ENCODE results near the gene ITGAV.

ITGAV gene

DNA sequence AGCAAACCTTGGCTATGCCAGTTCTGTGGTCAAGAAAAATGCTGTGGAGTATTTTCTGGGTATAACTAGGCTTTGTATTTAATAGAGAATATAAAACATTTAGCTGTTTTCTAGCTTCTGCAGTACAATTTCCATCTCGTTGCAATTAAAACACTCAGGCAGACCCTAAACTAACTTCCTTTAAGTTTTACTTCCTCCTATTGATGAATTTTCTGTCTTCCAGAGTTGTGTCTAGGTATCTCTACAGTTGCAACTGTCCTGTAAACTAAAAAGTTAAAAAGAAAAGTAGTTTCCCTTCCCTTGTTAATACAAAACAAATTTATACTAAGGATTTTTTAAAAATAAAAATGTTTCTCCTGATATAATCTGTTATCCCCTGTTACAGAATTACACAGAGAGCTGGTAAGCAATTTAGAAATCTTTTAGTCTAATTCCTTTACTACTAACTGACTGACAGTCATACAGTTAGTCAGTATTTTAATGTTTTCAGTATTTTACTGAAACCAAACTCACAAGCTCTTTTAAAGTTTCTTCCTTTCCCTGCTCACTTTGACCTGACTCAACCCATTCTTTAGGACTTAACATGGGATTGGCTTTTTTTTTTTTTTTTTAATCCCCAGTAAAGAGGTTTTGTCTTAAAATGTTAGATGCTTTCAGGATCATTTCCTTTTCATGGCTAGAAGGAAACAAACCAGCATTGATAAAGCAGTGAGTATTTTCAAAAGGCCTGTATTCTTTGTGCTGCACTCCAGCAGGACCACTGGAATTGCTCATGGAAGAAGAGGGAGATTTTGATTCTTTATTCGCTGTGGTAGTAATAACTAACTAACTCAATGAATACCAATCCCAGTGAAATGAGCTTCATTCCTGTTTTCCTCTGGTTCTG lies 22.9 kb downstream of the ITGAV start:
- DNase-seq (ENCODE audit: low spot score) = no peak

GRCh38 chr2:186614373-186614772 lies 24.5 kb downstream of the ITGAV start:
- no peak for DNase-seq (ENCODE audit: low spot score)

GRCh38 chr2:186617148-186617547 lies 27.3 kb downstream of the ITGAV start:
- DNase-seq (ENCODE audit: low spot score) = no peak

DNA sequence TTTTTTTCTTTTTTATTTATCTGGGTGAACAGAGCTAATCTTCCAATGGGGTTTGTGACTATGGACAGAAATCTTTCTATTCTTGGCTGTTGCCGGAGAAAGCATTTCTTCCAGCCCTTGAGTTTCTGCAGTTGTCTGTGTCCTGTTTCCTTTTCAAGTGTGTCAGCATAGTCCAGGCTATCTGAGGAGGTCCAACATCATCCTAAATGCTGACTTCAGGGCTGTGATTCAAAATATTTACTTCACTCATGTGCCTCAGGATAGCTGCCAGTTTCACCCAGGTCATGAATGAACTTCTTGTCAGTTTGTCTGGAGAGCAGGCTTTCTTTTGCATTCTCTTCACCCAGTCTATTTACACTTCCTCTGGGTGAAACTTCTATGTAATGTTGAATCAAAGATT lies 27.9 kb downstream of the ITGAV start:
- no peak for DNase-seq (ENCODE audit: low spot score)

- no peak for DNase-seq (ENCODE audit: low spot score)
Measured at GRCh38 chr2:186618696-186619095, 28.8 kb downstream of the ITGAV start.

DNA sequence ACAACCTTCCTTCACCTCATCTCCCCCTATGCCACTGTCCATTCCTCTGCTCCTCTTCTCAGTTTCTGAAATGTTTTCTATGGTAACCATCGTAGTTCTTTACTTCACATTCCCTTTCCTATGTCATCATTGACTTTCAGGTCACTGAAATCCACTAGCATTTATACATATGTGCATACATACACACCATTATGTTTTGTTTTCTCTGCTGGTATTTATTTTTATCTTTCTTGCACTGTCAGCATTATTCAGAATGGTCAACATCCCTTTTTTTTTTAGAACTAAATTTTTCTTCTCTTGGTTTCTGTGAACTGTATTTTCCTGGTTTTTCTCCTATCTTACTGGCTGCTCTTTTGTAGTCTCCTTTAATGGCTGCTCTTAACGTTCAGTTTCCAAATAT lies 33.2 kb downstream of the ITGAV start:
- DNase-seq (ENCODE audit: low spot score) = no peak

DNA sequence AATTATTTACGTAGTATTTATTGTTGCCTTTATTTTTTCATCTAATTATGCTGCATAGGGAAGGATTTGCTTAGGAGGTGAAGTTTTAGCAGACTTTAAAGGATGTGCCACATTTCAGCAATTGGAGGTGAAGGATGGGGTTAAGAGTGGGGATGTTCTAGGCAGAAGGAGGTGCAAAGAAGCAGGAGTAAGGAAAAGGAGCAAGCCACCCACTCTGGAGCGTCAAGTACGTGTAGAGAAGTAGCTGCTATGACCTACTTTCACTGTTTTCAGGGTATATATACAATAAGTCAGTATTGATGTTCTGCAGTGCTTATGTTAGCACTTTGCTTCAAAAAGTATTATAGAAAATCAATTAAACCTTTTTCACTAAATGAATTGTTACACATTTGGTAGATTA lies 34.4 kb downstream of the ITGAV start:
- DNase-seq (ENCODE audit: low spot score) = no peak

- DNase-seq (ENCODE audit: low spot score) = no peak
Measured at GRCh38 chr2:186629250-186629996, 39.6 kb downstream of the ITGAV start.

DNA sequence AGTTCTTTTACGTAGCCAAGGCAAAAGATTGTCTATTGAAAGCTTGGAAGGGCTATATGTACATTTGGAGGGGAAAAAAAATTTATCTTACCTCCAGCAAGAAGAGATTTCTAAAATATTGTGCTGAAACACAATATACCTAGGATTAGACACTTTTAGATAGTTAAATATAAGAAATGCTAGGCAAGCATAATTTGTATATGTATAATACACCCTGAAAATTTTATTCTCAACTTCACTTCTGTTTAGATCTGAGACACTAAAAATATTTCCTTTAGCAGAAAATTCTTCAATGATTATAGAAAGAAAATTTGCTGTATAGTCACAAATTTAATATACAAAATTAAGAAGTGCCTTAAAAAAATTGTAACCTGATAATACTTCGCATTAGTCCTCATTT lies 42.6 kb downstream of the ITGAV start:
- DNase-seq (ENCODE audit: low spot score) = no peak

GRCh38 chr2:186634701-186635100 lies 44.8 kb downstream of the ITGAV start:
- DNase-seq (ENCODE audit: low spot score) = no peak

- no peak for DNase-seq (ENCODE audit: low spot score)
Measured at GRCh38 chr2:186636800-186637496, 47.1 kb downstream of the ITGAV start.

GRCh38 chr2:186637497-186637800 lies 47.6 kb downstream of the ITGAV start:
- DNase-seq (ENCODE audit: low spot score) = no peak

DNA sequence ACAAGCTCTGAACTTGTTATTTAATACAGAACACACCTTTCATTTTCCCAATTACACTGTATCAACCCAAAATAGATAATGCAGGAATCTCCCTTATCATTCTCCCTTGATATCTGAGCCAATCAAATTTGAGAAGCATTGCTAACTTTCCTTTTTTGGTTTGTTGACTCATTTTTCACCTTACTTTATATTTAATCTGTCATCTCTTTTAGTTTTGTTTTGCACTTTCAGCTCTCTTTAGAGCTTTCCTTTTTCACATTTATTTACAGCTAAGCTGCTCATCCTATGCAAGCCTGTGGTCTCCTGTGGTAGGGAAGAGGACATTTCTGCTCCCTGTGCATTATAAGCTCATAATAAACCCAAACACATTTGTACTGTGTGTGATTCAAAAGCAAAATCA lies 50.1 kb downstream of the ITGAV start:
- no peak for DNase-seq (ENCODE audit: low spot score)

DNA sequence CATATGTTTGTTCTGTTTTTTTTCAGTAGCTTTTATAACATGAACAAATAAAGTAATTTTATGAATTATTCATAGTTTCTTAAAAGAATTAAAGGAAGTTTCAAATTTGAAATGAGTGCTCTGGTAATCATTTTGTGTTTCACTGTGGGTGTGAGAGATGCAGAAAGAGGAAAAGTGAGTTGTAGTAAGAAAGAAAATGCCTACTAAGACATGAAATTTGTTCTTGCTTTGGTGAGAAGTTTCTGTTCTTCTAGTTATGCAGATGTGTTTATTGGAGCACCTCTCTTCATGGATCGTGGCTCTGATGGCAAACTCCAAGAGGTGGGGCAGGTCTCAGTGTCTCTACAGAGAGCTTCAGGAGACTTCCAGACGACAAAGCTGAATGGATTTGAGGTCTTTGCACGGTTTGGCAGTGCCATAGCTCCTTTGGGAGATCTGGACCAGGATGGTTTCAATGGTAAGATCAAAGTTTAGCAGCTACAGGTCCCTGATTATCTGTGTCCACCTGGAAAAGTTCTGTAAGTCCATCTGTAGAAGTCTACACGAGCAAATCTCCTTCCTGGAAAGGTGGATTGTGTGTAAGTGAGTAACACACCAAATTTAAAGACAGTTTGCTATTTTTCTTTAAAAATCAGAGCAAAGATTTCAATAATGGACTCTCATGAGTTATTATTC lies 51.4 kb downstream of the ITGAV start:
- DNase-seq (ENCODE audit: low spot score) = no peak

GRCh38 chr2:186641807-186642321 lies 52.0 kb downstream of the ITGAV start:
- DNase-seq (ENCODE audit: low spot score) = peak; percentile 8

- no peak for DNase-seq (ENCODE audit: low spot score)
Measured at GRCh38 chr2:186644791-186645190, 54.9 kb downstream of the ITGAV start.

DNA sequence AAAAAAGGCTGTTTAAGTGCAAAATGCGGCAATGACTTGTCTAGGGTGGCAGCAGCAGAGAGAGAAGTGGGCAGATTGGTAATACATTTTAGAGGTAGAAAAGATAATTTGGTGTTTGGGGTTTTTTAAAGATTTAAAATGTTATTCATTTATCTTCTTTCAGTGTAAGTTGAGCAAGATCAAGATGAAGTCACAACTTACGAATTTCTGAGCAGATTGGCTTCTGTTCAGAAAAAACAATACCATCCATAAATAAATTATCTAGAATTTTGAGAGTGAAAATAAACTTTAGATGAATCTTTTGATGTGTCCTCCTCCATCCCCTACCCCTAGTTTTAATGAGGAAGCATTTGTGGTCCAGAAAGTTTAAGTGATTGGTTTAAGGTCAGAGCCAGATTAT lies 56.1 kb downstream of the ITGAV start:
- no peak for DNase-seq (ENCODE audit: low spot score)

GRCh38 chr2:186648130-186648529 lies 58.3 kb downstream of the ITGAV start:
- DNase-seq (ENCODE audit: low spot score) = no peak

DNA sequence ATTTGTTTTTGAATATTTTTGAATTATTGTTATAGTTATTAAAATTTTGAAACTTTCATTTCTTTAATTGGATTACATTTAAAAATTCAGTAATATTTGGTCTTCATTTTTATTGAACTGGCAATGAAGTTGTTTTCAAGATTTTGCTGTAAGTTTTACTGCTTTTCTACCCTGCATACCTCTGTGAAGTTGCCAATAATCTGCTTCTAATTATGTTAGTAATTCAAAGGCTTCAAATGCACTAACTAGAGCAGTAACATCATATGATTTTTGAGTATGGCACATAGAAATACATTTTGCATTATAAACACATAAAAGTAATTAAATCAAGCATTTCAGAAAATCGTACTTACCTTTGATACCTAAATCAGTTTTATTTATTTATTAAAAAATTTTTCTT lies 63.7 kb downstream of the ITGAV start:
- DNase-seq (ENCODE audit: low spot score) = no peak

DNA sequence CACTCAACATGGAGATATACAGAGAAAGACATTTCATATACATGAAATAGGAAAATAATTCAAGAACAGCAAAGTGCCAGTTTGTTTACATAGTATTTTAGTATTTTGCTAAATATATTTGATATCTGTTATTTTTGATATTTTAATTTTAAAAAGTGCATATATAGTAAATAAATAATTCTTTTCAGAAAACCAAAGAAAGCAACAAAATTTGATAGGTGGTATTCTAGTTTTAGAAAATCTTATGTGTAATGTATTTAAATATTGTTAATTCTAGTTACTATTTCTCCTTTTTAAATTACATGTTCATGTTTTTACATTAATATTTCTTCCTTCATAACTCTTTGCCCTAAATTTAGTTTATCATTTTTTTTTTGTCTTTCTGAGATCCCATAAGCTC lies 69.5 kb downstream of the ITGAV start:
- no peak for DNase-seq (ENCODE audit: low spot score)

- DNase-seq (ENCODE audit: low spot score) = no peak
Measured at GRCh38 chr2:186664385-186665043, 74.7 kb downstream of the ITGAV start.

GRCh38 chr2:186669146-186669545 lies 79.3 kb downstream of the ITGAV start:
- DNase-seq (ENCODE audit: low spot score) = no peak

All from hematopoietic multipotent progenitor cell treated with erythropoietin and hydrocortisone succinate and interleukin-3 and kit ligand, for 17 days (in vitro differentiated cells).